HEK293T (cell line): Measurements from ENCODE around the gene RALGAPB.

Experiments used
- CTCF ChIA-PET: fragments of 350-600 bp; formaldehyde crosslinking; extraction: SDS; loops from one replicate; lab custom pipeline; 2021; ENCODE audit warnings: antibody characterized with exemption, inconsistent platforms; lab: Yijun Ruan, JAX
- POLR2A ChIA-PET: fragments of 350-600 bp; formaldehyde crosslinking; extraction: SDS; loops from one replicate; lab custom pipeline; 2020; ENCODE audit warnings: antibody characterized with exemption, inconsistent platforms; lab: Yijun Ruan, JAX
- DNase-seq: peaks from one replicate; pipeline ENCODE4 v3.0.0; 2012; ENCODE audit warnings: mixed read lengths; ENCODE audit errors: extremely low spot score
- ARNT ChIP-seq: fragments of 450-650 bp; IDR thresholded peaks from 2 replicates; pipeline ENCODE4 v1.6.1; 2017; ENCODE audit warnings: mild to moderate bottlenecking
- BHLHE40 ChIP-seq: fragments of 450-650 bp; IDR thresholded peaks from 2 replicates; pipeline ENCODE4 v1.6.1; 2016; ENCODE audit warnings: mild to moderate bottlenecking, moderate library complexity, borderline replicate concordance
- CTBP1 ChIP-seq: fragments of 450-650 bp; IDR thresholded peaks from 2 replicates; pipeline ENCODE4 v1.6.1; 2016; ENCODE audit warnings: borderline replicate concordance
- ELF4 ChIP-seq: fragments of 450-650 bp; IDR thresholded peaks from 2 replicates; pipeline ENCODE4 v1.6.1; 2017; ENCODE audit warnings: antibody characterized with exemption
- FOXA1 ChIP-seq: fragments of 450-650 bp; IDR thresholded peaks from 2 replicates; pipeline ENCODE4 v1.6.1; 2016; ENCODE audit warnings: mild to moderate bottlenecking
- FOXK2 ChIP-seq: fragments of 450-650 bp; IDR thresholded peaks from 2 replicates; pipeline ENCODE4 v1.6.1; 2016; ENCODE audit warnings: mild to moderate bottlenecking
- FOXM1 ChIP-seq: fragments of 450-650 bp; IDR thresholded peaks from 2 replicates; pipeline ENCODE4 v1.6.1; 2017; ENCODE audit warnings: mild to moderate bottlenecking, borderline replicate concordance
- HDGF ChIP-seq: fragments of 450-650 bp; IDR thresholded peaks from 2 replicates; pipeline ENCODE4 v1.6.1; 2017; ENCODE audit warnings: antibody characterized with exemption, borderline replicate concordance
- L3MBTL2 ChIP-seq: fragments of 450-650 bp; conservative IDR thresholded peaks from 2 replicates; pipeline ENCODE4 v1.6.1; 2016; ENCODE audit warnings: mild to moderate bottlenecking
- LEF1 ChIP-seq: fragments of 450-650 bp; IDR thresholded peaks from 2 replicates; pipeline ENCODE4 v1.6.1; 2017; ENCODE audit warnings: mild to moderate bottlenecking, borderline replicate concordance
- NFRKB ChIP-seq: fragments of 450-650 bp; IDR thresholded peaks from 2 replicates; pipeline ENCODE4 v1.6.1; 2016; ENCODE audit warnings: mild to moderate bottlenecking, moderate library complexity
- SP1 ChIP-seq: fragments of 450-650 bp; IDR thresholded peaks from 2 replicates; pipeline ENCODE4 v1.6.1; 2017
- SUZ12 ChIP-seq: fragments of 450-650 bp; IDR thresholded peaks from 2 replicates; pipeline ENCODE4 v1.6.1; 2016; ENCODE audit warnings: mild to moderate bottlenecking
- TARDBP ChIP-seq: fragments of 450-650 bp; IDR thresholded peaks from 2 replicates; pipeline ENCODE4 v1.6.1; 2016
- ZNF384 ChIP-seq: fragments of 450-650 bp; IDR thresholded peaks from 2 replicates; pipeline ENCODE4 v1.6.1; 2016
- TF ChIP-seq, protein P1 (sequence below): fragments of 450-650 bp; IDR thresholded peaks from 2 replicates; pipeline ENCODE4 v1.6.1; 2016

The RALGAPB gene

DNA sequence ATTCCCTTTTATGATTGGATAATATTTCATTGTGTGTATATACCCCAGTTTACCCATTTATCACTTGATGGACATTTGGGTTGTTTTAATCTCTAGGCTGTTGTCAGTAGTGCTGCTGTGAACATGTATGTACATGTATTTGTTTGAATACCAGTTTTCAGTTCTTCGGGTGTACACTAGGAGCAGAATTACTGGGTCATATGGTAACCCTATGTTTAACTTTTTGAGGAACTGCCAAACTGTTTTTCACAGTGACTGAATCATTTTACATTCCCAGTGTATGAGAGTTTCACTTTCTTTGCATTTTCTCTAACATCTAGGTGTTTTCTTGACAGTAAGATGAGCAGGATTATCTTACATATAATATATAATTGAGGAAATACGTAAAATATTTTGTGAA, 63.7 kb downstream of the RALGAPB start:
- TF ChIP-seq HDGF (no peak), LEF1 (no peak), SP1 (no peak), FOXM1 (no peak), BHLHE40 (no peak), ELF4 (no peak), CTBP1 (no peak), ZNF384 (no peak), L3MBTL2 (no peak), SUZ12 (no peak), FOXK2 (no peak), FOXA1 (no peak)
- TF ChIP-seq, protein P1, sequence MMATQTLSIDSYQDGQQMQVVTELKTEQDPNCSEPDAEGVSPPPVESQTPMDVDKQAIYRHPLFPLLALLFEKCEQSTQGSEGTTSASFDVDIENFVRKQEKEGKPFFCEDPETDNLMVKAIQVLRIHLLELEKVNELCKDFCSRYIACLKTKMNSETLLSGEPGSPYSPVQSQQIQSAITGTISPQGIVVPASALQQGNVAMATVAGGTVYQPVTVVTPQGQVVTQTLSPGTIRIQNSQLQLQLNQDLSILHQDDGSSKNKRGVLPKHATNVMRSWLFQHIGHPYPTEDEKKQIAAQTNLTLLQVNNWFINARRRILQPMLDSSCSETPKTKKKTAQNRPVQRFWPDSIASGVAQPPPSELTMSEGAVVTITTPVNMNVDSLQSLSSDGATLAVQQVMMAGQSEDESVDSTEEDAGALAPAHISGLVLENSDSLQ: no peak
- ChIA-PET POLR2A (no interaction called here), CTCF (no interaction called here)
- no peak for DNase-seq

DNA sequence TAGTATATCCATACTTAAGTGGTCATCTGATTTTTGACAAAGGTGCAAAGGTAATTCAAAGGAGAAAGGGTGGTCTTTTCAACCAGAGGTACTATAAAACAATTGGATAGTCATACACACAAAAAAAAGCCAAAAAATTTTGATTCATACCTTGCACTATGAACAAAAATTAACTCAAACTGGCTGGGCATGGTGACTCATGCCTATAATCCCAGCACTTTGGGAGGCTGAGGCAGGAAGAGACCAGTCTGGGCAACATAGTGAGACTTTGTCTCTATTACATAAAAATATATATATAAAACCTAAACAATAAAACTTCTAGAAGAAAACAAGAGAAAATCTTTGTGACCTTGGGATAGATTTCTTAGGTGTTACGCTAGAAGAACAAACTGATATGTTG, 64.5 kb downstream of the RALGAPB start:
- TF ChIP-seq FOXA1: no peak
- no peak for TF ChIP-seq HDGF
- TF ChIP-seq FOXK2: no peak
- TF ChIP-seq LEF1: no peak
- no peak for TF ChIP-seq L3MBTL2
- no peak for TF ChIP-seq SP1
- TF ChIP-seq BHLHE40: no peak
- no peak for TF ChIP-seq ELF4
- TF ChIP-seq NFRKB: no peak
- TF ChIP-seq, protein P1: no peak
- TF ChIP-seq ZNF384: no peak
- TF ChIP-seq SUZ12: no peak
- no peak for TF ChIP-seq CTBP1
- no peak for TF ChIP-seq FOXM1
- no peak for TF ChIP-seq ARNT
- no peak for TF ChIP-seq TARDBP
- ChIA-PET CTCF (no interaction called here), POLR2A (no interaction called here)
- DNase-seq: no peak

DNA sequence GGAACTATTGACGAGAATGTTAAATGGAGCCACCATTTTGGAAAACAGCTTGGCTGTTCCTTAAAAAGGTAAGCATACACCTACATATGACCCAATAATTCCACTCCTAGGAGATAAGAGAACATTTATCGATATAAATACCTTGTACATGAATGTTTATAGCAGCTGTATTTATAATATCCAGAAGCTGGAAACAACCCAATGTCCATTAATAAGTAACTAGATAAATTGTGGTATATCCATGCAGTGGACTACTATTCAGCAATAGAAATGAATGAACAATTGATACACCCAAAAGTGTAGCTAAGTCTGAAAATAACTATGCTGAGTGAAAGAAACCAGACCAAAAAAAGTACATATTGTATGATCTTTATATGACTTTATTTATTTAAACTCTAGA, 66.1 kb downstream of the RALGAPB start:
- POLR2A ChIA-PET: no interaction called here

DNA sequence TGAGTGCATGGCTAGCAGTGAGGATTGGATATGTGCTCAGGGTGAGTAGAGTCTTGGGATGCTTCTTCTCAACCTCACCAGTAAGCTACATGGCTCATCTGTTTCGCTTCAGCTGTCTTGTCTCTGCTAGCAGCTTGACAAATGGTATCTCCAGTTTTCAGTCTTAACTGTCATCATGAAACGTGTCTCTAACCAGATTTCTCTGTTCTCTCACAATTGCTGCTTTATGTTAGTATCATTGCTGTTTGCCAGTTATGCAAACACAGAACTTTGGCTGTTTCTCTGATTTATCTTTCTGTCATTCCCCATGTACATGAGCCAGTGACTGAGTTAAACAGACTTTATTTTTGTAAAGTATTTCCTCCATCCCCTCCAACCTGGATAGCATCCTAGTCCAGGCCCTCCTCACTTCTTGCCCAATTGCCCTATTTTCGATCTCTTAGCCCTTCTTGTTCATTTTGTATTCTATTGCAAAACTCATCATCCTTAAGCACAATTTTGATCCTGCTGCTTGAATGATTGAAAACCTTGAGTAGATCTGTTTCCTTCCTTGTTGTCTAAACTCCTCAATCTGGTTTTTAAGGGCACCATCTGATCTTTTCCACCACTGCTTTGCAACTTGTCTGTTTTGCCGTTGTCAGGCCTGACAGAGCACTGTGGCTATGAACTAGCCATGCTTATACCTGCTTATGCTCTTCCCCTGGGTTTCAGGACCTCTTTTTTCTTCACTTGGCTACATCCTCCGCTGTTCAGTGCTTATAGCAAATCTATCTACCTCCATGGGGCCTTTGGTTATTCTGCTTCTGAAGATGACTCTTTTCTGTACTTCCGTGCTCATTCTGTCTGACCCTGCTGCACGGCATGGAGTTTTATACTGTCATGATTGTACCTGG, 70.6 kb downstream of the RALGAPB start:
- no peak for DNase-seq
- no peak for TF ChIP-seq CTBP1
- no peak for TF ChIP-seq HDGF
- no peak for TF ChIP-seq NFRKB
- no peak for TF ChIP-seq FOXA1
- no peak for TF ChIP-seq BHLHE40
- ChIA-PET CTCF (no interaction called here), POLR2A (no interaction called here)

More for the DNA sequence above, 66.1 kb downstream of the RALGAPB start:
- DNase-seq: no peak
- CTCF ChIA-PET: no interaction called here
- TF ChIP-seq FOXK2: no peak
- TF ChIP-seq NFRKB: no peak
- no peak for TF ChIP-seq TARDBP
- TF ChIP-seq ELF4: no peak
- no peak for TF ChIP-seq HDGF
- no peak for TF ChIP-seq FOXA1
- TF ChIP-seq CTBP1: no peak
- TF ChIP-seq L3MBTL2: no peak
- TF ChIP-seq, protein P1: no peak
- no peak for TF ChIP-seq LEF1
- TF ChIP-seq FOXM1: no peak
- TF ChIP-seq BHLHE40: no peak

DNA sequence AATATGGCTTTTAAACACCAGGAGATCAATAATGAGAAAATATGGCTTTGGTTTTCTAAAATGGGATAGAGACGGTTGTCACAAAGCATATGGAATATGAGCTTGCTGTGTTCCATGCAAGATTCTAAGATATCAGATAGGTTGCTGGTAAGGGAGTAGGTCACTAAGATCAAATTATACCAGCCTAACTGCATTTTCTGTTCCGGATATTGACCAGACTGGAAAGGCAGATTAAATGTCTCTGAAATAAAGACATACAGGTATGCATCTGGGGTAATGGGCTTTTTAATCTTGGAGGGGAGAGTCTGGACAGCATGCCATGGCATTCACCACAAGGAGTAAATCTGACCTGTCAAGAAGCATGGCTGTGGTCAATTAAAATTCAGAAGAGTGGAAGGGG, 73.1 kb downstream of the RALGAPB start:
- no peak for TF ChIP-seq FOXA1
- TF ChIP-seq L3MBTL2: no peak
- TF ChIP-seq HDGF: no peak
- TF ChIP-seq TARDBP: no peak
- no peak for TF ChIP-seq LEF1
- no peak for TF ChIP-seq FOXM1
- TF ChIP-seq FOXK2: no peak
- no peak for TF ChIP-seq CTBP1
- TF ChIP-seq ARNT: no peak
- TF ChIP-seq ZNF384: no peak
- TF ChIP-seq, protein P1: no peak
- no peak for TF ChIP-seq ELF4
- TF ChIP-seq NFRKB: no peak
- no peak for TF ChIP-seq SP1
- no peak for TF ChIP-seq BHLHE40
- no peak for TF ChIP-seq SUZ12
- ChIA-PET CTCF (no interaction called here), POLR2A (no interaction called here)
- no peak for DNase-seq
